Limb (tissue), 2 donors: ENCODE results near the gene DCUN1D5.
A peak's percentile ranks its signal among the peaks of the same experiment; 100 is the strongest.

Experiments used
- DNase-seq, 2 donors: peaks; one replicate each; pipeline ENCODE4 v3.0.0-alpha.2; 2016; ENCODE audit errors: extremely low spot score in 2 of 2

DCUN1D5 gene

DNA sequence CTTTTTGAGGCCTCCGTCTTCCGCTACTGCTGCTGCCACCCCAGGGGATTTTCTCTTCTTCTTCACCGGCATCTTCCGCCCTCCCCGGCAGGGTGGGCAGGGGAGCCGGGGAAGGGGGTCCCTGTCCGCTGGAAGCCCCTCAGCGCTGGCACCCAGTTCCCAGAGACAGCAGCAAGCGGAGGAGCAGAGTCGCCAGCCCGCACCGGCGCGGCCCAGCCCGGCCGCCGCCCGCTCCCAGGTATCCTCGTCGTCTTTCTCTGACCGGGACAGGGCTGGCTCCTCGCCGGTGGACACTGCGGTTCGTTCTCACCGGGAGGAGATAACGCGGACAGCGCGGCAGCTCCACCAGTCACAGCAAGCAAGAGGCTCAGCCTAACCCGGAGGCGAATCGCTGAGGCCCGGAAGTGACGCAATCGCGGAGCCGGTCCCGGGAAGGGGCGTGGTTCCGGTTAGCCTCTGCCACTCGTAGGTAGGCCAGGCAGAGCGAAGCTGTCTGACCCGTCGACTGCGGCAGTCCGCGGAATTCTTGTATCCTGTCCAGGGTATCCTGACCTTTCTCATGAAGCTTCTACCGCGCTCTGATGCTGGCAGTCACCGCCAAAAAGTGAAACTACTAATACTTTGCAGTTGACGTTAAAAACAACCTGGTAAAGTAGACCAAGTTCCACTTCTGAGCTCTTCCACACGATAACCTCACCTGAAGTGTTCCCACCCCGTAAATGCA, at the start of gene DCUN1D5:
Gene DCUN1D5, minus strand, starts transcription at position 360 of the 724 bp plus-strand sequence. Its CDS starts 288 bp downstream, at position 72.
- peak; percentile 92 to 96 for DNase-seq

GRCh38 chr11:103125462-103125861, 33.5 kb upstream of the DCUN1D5 start:
- DNase-seq: no peak

DNA sequence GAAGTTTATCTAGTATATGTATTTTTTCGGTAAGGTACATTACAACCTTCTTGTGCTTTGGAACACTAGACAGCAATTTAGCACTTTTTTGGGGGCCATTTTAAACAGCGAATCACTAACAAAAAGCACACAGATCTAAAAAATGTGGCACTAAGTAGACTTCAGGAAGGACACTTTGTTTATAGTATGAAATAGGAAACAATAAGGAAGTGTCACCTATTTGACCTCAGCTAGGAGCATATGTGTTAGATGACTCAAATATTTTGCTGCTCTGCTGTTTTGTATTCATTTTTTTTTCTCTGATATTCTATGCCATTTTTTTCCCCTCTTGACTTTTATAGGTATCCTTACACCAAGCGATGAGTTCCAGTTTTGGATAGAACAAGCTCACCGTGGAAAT, 22.9 kb upstream of the DCUN1D5 start:
- no peak for DNase-seq

- no peak for DNase-seq
Observed at GRCh38 chr11:103112364-103112763, 20.4 kb upstream of the DCUN1D5 start.

DNA sequence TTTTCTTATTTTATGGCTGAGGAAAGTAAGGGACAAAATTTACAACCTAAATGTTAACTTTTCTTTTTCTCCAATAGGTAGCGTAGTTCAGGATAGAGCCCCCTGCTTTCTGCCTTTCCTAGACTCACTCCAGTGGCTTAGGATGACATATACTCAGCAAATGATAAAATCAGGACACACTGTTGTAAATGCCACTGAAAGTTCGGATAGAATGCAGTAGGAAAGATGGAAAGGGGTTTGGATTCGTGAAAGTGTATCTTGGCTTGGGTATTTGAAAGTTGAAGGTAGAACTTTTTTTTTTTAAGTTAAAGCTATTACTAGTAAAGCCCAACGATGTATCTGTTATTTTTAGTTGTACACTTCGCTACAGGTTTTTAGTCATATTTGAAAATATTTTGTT, 19.4 kb upstream of the DCUN1D5 start:
- DNase-seq: no peak

- no peak for DNase-seq
Observed at GRCh38 chr11:103110391-103110790, 18.4 kb upstream of the DCUN1D5 start.

DNA sequence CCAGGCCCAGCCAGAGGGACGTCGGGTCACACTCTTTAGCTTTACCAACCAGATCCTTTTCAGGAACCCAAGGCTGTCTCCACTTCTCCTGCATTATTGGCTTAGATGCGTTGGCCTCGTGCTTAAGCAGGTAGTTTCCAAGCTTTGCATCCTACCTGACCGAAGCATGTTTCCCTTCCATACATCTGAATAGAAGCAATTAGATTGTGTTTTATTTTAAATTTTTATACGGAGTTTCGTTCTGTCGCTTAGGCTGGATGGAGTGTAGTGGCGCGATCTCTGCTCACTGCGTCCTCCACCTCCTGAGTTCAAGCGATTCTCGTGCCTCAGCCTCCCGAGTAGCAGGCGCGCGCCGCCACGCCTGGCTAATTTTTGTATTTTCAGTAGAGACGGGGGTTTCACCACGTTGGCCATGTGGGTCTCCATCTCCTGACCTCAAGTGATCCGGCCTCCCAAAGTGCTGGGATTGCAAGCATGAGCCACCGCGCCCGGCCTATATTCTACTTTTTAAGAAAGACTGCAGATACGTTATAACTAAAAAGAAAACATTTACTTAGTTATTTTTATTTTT, 17.9 kb upstream of the DCUN1D5 start:
- peak in 1 of 2 donors; percentile 42 for DNase-seq

DNA sequence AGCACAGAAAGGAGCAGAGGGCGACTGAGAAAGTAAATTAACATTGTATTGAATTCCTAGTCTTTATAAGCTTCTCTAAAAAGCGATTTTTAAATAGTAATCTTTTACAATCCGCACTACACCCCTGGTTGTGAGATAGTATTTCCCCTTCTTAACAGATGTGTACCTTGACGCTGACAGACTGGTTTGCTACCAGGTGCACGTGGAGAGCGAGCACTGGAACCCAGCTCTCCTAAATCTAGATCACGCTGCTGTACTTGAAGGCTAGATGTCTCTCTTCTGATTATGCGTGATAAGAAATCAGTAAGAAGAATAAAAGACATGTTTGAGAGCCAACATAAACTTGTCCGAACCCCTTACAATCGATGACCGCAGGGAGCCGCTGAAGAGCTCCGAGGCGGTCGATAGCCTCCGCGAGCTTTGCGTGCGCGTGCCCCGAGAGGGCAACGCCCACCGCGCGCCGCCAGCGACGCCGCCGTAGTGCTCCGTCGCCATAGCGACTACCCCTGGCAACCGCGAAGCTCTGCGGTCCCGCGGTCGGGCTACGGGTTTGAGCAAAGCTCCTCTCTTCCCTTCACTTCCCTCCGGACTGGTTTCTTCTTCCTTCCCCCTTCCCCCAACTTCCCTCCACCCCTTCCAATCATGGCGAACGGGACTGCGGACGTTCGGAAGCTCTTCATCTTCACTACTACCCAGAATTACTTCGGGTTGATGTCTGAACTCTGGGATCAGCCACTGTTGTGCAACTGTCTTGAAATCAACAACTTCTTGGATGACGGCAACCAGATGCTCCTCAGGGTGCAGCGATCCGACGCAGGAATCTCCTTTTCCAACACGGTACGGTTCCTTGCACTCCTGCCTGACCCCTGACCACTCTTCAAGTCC, 17.2 kb upstream of the DCUN1D5 start, which contains the start of gene DYNC2H1:
Gene DYNC2H1, plus strand, starts transcription at position 494 of the 885 bp plus-strand sequence. Its CDS starts 149 bp downstream, at position 643.
- peak; percentile 93 to 96 for DNase-seq

DNA sequence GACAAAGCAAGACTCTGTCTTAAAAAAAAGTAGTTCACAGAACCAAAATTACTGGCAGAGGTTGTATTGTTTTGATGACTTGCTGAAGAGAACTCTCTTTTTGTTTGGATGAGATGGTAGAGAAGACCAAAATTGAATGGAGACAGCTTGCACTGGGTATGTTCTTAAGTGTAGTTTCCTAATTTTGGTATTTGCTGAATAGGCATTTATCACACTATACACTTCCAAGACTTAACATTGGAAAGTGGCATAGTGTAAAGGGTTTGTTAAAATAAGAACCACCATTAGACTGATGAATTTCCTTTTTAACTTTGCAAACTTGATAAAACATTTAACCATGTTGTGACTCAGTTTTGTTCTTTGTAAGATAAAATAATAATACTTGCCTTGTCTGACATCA, 5.3 kb upstream of the DCUN1D5 start:
- no peak for DNase-seq

DNA sequence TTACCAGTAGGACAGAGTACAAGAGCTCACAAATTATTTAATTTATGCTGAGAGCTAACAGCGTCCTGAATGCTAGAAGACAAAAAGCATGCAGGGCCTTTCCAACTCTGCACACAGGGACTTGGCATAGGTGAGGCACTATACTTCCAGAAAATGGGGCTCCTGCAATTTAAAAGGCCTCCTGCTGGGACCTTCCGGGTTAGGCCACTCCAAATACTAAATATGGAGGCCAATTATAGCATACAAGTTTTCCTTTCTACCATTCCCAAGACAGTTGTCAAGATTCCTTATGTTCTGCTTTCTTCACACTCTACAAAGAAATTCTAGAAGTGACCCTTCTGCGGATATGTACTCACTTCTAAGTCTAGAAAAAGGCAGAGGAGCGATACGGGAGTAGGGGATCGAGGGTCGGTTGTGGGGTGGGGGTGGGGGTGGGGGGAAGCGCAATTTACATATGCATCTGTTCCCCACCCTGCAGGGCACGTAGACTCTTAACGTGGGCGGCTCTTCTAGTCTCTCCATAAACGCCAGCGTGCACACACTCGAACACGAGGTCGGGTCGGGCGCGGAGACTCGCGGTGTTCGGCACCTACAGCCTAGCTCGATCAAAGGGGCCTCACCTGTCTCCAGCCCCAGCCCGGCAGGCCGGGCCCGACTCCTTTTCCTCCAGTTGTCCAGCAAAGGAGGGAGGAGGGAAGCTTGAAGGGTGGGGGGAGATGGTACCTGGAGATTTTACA, 728 bp downstream of the DCUN1D5 start:
- DNase-seq: peak; percentile 16 to 63

DNA sequence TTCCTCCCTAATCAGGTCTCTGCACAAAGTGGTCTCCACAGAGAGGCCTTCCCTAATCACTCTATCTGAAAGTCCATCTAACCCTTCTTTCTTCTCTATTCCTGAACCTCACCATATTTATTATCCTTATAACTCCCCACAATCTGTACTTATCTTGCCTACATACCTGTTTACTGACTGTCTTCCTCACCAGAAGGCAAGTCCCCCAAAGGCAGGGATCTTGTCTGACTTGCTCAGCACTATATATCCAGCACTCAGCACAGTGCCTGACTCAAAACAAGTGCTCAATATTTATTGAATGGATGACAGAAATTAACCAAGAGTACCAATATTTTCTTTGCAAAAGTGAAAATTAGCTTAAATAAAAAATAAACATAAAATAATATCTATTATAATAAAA, 5.5 kb downstream of the DCUN1D5 start:
- DNase-seq: no peak

- DNase-seq: no peak
Observed at GRCh38 chr11:103085758-103086365, 6.1 kb downstream of the DCUN1D5 start.

DNA sequence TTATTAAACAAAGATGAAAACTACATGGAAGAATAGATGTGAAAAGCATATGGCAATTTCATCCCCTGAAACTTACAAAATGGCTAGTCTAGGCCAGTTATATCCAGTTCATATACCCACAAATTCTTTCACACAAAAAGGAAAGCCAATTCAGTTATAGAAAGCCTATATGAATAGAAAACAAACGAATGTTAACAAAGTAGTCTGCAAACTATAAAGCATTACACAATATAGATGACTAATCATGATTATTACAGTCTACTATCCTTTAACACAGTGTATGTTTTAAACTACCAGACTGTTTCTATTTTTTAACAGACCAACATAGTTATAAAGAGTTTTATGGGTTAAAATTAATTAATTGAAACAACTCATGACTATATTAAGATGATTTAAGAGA, 12.1 kb downstream of the DCUN1D5 start:
- DNase-seq: no peak

DNA sequence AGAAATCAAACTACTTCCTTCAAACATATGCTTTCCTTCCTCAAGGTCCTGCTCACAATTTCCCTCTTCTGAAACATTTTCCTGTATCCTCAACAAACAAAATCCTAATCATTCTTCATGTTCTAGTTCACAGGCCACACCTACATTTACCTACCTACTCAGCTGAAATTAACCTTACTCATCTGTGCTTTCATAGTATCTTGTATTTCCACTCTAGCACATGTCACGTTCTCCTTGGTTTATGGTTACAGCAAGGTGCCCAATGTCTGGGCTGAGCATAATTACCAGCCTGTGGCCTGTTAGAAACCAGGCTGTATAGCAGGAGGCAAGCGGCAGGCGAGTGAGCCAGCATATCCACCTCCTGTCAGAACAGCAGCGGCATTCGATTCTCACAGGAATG, 13.2 kb downstream of the DCUN1D5 start:
- DNase-seq: no peak

- DNase-seq: no peak
Observed at GRCh38 chr11:103077554-103077953, 14.4 kb downstream of the DCUN1D5 start.

GRCh38 chr11:103076361-103076760, 15.6 kb downstream of the DCUN1D5 start:
- DNase-seq: no peak

GRCh38 chr11:103071008-103071407, 21.0 kb downstream of the DCUN1D5 start:
- DNase-seq: no peak

DNA sequence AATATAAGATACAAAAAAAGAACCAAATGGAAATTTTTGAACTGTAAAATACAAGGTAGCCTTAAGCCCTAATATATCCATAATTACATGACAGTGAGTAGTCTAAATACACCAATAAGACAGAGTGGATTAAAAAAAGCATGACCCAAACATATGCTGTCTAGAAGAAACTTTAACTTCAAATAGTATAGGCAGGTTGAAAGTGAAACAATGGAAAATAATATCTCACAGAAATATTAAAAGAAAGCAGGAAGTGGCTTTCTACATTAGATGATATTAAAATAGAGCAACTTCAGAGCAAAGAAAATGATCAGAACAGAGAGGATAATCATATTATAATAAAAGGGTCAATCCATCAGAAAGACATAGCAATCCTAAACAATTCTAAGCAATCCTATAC, 21.8 kb downstream of the DCUN1D5 start:
- no peak for DNase-seq

GRCh38 chr11:103069367-103069766, 22.6 kb downstream of the DCUN1D5 start:
- DNase-seq: no peak

- DNase-seq: no peak
Observed at GRCh38 chr11:103067118-103067517, 24.8 kb downstream of the DCUN1D5 start.

DNA sequence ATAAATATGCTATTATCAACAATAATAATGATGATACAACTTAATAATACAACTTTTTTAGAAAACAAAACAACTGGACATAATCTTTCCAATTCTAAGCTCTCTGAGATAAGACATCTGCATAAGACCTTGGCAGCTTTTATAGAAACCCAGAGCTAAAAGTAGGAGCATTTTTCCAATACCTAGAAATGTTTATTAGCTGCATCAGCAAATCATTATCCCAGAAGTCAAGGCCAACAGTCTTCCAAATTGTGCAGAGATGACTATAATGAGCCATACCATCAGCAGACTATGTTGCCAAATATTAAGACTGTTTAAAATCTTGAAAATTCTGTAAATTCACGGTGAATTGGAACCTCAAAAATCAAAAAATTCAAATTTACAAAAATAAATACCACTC, 30.3 kb downstream of the DCUN1D5 start:
- no peak for DNase-seq
